Measurements from ENCODE around the gene LDAH.

Gene LDAH

GRCh38 chr2:20650393-20650876 lies 172.5 kb downstream of the LDAH start:
- Histone ChIP-seq H3K9me3 (ENCODE audit: control insufficient read depth, low read length) (no peaks in the 10 kb centered on the region), H3K4me3 (ENCODE audit: low read length) (peak overlapping the region; percentile 61), H3K4me1 (ENCODE audit: control insufficient read depth, insufficient read depth, low read length) (peaks cover 30% of the 10 kb centered on the region), H3K27me3 (ENCODE audit: control insufficient read depth, insufficient read depth, low read length) (no peaks in the 10 kb centered on the region), H3K9ac (ENCODE audit: low read length) (peak overlapping the region; percentile 77), H3K36me3 (ENCODE audit: control insufficient read depth, insufficient read depth, low read length) (no peaks in the 10 kb centered on the region)

- Histone ChIP-seq H3K4me3 (ENCODE audit: low read length) (peak overlapping the region; percentile 61), H3K9ac (ENCODE audit: low read length) (peak overlapping the region; percentile 77), H3K36me3 (ENCODE audit: control insufficient read depth, insufficient read depth, low read length) (no peaks in the 10 kb centered on the region), H3K27me3 (ENCODE audit: control insufficient read depth, insufficient read depth, low read length) (no peaks in the 10 kb centered on the region), H3K4me1 (ENCODE audit: control insufficient read depth, insufficient read depth, low read length) (peaks cover 30% of the 10 kb centered on the region), H3K9me3 (ENCODE audit: control insufficient read depth, low read length) (no peaks in the 10 kb centered on the region)
Measured at GRCh38 chr2:20649976-20650375, 172.9 kb downstream of the LDAH start.

- Histone ChIP-seq H3K4me3 (ENCODE audit: low read length) (no peak overlapping the region), H3K9me3 (ENCODE audit: control insufficient read depth, low read length) (no peaks in the 10 kb centered on the region), H3K4me1 (ENCODE audit: control insufficient read depth, insufficient read depth, low read length) (peaks cover 30% of the 10 kb centered on the region), H3K27me3 (ENCODE audit: control insufficient read depth, insufficient read depth, low read length) (no peaks in the 10 kb centered on the region), H3K9ac (ENCODE audit: low read length) (no peak overlapping the region), H3K36me3 (ENCODE audit: control insufficient read depth, insufficient read depth, low read length) (peaks cover 2% of the 10 kb centered on the region)
Measured at GRCh38 chr2:20649576-20649975, 173.3 kb downstream of the LDAH start.

GRCh38 chr2:20648831-20649230 lies 174.1 kb downstream of the LDAH start:
- H3K27me3 ChIP-seq (ENCODE audit: control insufficient read depth, insufficient read depth, low read length), result no peaks in the 10 kb centered on the region
- H3K36me3 ChIP-seq (ENCODE audit: control insufficient read depth, insufficient read depth, low read length), result peaks cover 4% of the 10 kb centered on the region
- H3K9me3 ChIP-seq (ENCODE audit: control insufficient read depth, low read length), result no peaks in the 10 kb centered on the region
- H3K9ac ChIP-seq (ENCODE audit: low read length), result no peak overlapping the region
- H3K4me1 ChIP-seq (ENCODE audit: control insufficient read depth, insufficient read depth, low read length), result peaks cover 30% of the 10 kb centered on the region
- no peak overlapping the region for H3K4me3 ChIP-seq (ENCODE audit: low read length)

GRCh38 chr2:20648206-20648605 lies 174.7 kb downstream of the LDAH start:
- H3K4me1 ChIP-seq (ENCODE audit: control insufficient read depth, insufficient read depth, low read length), result peaks cover 30% of the 10 kb centered on the region
- H3K36me3 ChIP-seq (ENCODE audit: control insufficient read depth, insufficient read depth, low read length), result peaks cover 4% of the 10 kb centered on the region
- H3K4me3 ChIP-seq (ENCODE audit: low read length), result no peak overlapping the region
- H3K9ac ChIP-seq (ENCODE audit: low read length), result no peak overlapping the region
- no peaks in the 10 kb centered on the region for H3K27me3 ChIP-seq (ENCODE audit: control insufficient read depth, insufficient read depth, low read length)
- H3K9me3 ChIP-seq (ENCODE audit: control insufficient read depth, low read length), result no peaks in the 10 kb centered on the region

- H3K4me1 ChIP-seq (ENCODE audit: control insufficient read depth, insufficient read depth, low read length), result peaks cover 30% of the 10 kb centered on the region
- H3K9me3 ChIP-seq (ENCODE audit: control insufficient read depth, low read length), result no peaks in the 10 kb centered on the region
- H3K36me3 ChIP-seq (ENCODE audit: control insufficient read depth, insufficient read depth, low read length), result peaks cover 4% of the 10 kb centered on the region
- H3K4me3 ChIP-seq (ENCODE audit: low read length), result no peak overlapping the region
- H3K27me3 ChIP-seq (ENCODE audit: control insufficient read depth, insufficient read depth, low read length), result no peaks in the 10 kb centered on the region
- no peak overlapping the region for H3K9ac ChIP-seq (ENCODE audit: low read length)
Measured at GRCh38 chr2:20647738-20648137, 175.2 kb downstream of the LDAH start.

- no peaks in the 10 kb centered on the region for H3K9me3 ChIP-seq (ENCODE audit: control insufficient read depth, low read length)
- H3K36me3 ChIP-seq (ENCODE audit: control insufficient read depth, insufficient read depth, low read length), result peaks cover 4% of the 10 kb centered on the region
- peaks cover 31% of the 10 kb centered on the region for H3K4me1 ChIP-seq (ENCODE audit: control insufficient read depth, insufficient read depth, low read length)
- no peaks in the 10 kb centered on the region for H3K27me3 ChIP-seq (ENCODE audit: control insufficient read depth, insufficient read depth, low read length)
- H3K4me3 ChIP-seq (ENCODE audit: low read length), result no peak overlapping the region
- no peak overlapping the region for H3K9ac ChIP-seq (ENCODE audit: low read length)
Measured at GRCh38 chr2:20647211-20647610, 175.7 kb downstream of the LDAH start.

- H3K9ac ChIP-seq (ENCODE audit: low read length), result no peak overlapping the region
- no peak overlapping the region for H3K4me3 ChIP-seq (ENCODE audit: low read length)
- peaks cover 31% of the 10 kb centered on the region for H3K4me1 ChIP-seq (ENCODE audit: control insufficient read depth, insufficient read depth, low read length)
- no peaks in the 10 kb centered on the region for H3K27me3 ChIP-seq (ENCODE audit: control insufficient read depth, insufficient read depth, low read length)
- no peaks in the 10 kb centered on the region for H3K9me3 ChIP-seq (ENCODE audit: control insufficient read depth, low read length)
- H3K36me3 ChIP-seq (ENCODE audit: control insufficient read depth, insufficient read depth, low read length), result peaks cover 4% of the 10 kb centered on the region
Measured at GRCh38 chr2:20646446-20646845, 176.5 kb downstream of the LDAH start.

GRCh38 chr2:20645761-20646160 lies 177.1 kb downstream of the LDAH start:
- Histone ChIP-seq H3K4me3 (ENCODE audit: low read length) (no peak overlapping the region), H3K4me1 (ENCODE audit: control insufficient read depth, insufficient read depth, low read length) (peaks cover 28% of the 10 kb centered on the region), H3K9ac (ENCODE audit: low read length) (no peak overlapping the region), H3K36me3 (ENCODE audit: control insufficient read depth, insufficient read depth, low read length) (peaks cover 4% of the 10 kb centered on the region), H3K9me3 (ENCODE audit: control insufficient read depth, low read length) (no peaks in the 10 kb centered on the region), H3K27me3 (ENCODE audit: control insufficient read depth, insufficient read depth, low read length) (no peaks in the 10 kb centered on the region)

- H3K4me3 ChIP-seq (ENCODE audit: low read length), result no peak overlapping the region
- H3K9ac ChIP-seq (ENCODE audit: low read length), result no peak overlapping the region
- peaks cover 28% of the 10 kb centered on the region for H3K4me1 ChIP-seq (ENCODE audit: control insufficient read depth, insufficient read depth, low read length)
- H3K36me3 ChIP-seq (ENCODE audit: control insufficient read depth, insufficient read depth, low read length), result peaks cover 4% of the 10 kb centered on the region
- H3K27me3 ChIP-seq (ENCODE audit: control insufficient read depth, insufficient read depth, low read length), result no peaks in the 10 kb centered on the region
- no peaks in the 10 kb centered on the region for H3K9me3 ChIP-seq (ENCODE audit: control insufficient read depth, low read length)
Measured at GRCh38 chr2:20645301-20645701, 177.6 kb downstream of the LDAH start.

- no peak overlapping the region for H3K9ac ChIP-seq (ENCODE audit: low read length)
- H3K36me3 ChIP-seq (ENCODE audit: control insufficient read depth, insufficient read depth, low read length), result peaks cover 4% of the 10 kb centered on the region
- peaks cover 13% of the 10 kb centered on the region for H3K4me1 ChIP-seq (ENCODE audit: control insufficient read depth, insufficient read depth, low read length)
- H3K4me3 ChIP-seq (ENCODE audit: low read length), result no peak overlapping the region
- no peaks in the 10 kb centered on the region for H3K27me3 ChIP-seq (ENCODE audit: control insufficient read depth, insufficient read depth, low read length)
- H3K9me3 ChIP-seq (ENCODE audit: control insufficient read depth, low read length), result no peaks in the 10 kb centered on the region
Measured at GRCh38 chr2:20643826-20644225, 179.1 kb downstream of the LDAH start.

- Histone ChIP-seq H3K4me1 (ENCODE audit: control insufficient read depth, insufficient read depth, low read length) (peaks cover 5% of the 10 kb centered on the region), H3K9ac (ENCODE audit: low read length) (no peak overlapping the region), H3K27me3 (ENCODE audit: control insufficient read depth, insufficient read depth, low read length) (no peaks in the 10 kb centered on the region), H3K36me3 (ENCODE audit: control insufficient read depth, insufficient read depth, low read length) (peaks cover 4% of the 10 kb centered on the region), H3K9me3 (ENCODE audit: control insufficient read depth, low read length) (no peaks in the 10 kb centered on the region), H3K4me3 (ENCODE audit: low read length) (no peak overlapping the region)
Measured at GRCh38 chr2:20643060-20643459, 179.8 kb downstream of the LDAH start.
